PFSK-1 (cell line): ENCODE data around the gene TBKBP1.

Experiments
- FOXP2 ChIP-seq: optimal IDR thresholded peaks from 2 replicates; pipeline ENCODE3; 2011; ENCODE audit warnings: borderline replicate concordance, control low read depth, inconsistent platforms; ENCODE audit not compliant: insufficient read depth; ENCODE audit errors: extremely low read length, extremely low read depth
- POLR2AphosphoS5 ChIP-seq: IDR thresholded peaks from 2 replicates; pipeline ENCODE4 v1.6.1; 2012; ENCODE audit warnings: low read depth, mild to moderate bottlenecking, control low read depth, low read length, moderate library complexity
- SIN3A ChIP-seq: IDR thresholded peaks from 2 replicates; pipeline ENCODE4 v1.6.1; 2012; ENCODE audit warnings: mild to moderate bottlenecking, low read length, moderate library complexity, borderline replicate concordance; ENCODE audit not compliant: insufficient read depth
- TAF1 ChIP-seq: IDR thresholded peaks from 2 replicates; pipeline ENCODE4 v1.6.1; 2012; ENCODE audit warnings: low read length, control low read depth, borderline replicate concordance; ENCODE audit not compliant: insufficient read depth
- TF ChIP-seq, protein P1 (sequence below), 2 experiments: IDR thresholded peaks; 2 replicates each; pipeline versions ENCODE4 v1.6.1 to v1.8.0; 2011 to 2012; ENCODE audit warnings: low read depth in 2 of 2, low read length in 2 of 2, control low read depth in 1 of 2, inconsistent platforms in 1 of 2, mild to moderate bottlenecking in 1 of 2, moderate library complexity in 1 of 2; ENCODE audit not compliant: insufficient read depth in 1 of 2

TBKBP1 gene

GRCh38 chr17:47720196-47720595, 26.2 kb downstream of the TBKBP1 start:
- TF ChIP-seq FOXP2 (no peak), POLR2AphosphoS5 (no peak), TAF1 (no peak), SIN3A (no peak)
- TF ChIP-seq, protein P1, sequence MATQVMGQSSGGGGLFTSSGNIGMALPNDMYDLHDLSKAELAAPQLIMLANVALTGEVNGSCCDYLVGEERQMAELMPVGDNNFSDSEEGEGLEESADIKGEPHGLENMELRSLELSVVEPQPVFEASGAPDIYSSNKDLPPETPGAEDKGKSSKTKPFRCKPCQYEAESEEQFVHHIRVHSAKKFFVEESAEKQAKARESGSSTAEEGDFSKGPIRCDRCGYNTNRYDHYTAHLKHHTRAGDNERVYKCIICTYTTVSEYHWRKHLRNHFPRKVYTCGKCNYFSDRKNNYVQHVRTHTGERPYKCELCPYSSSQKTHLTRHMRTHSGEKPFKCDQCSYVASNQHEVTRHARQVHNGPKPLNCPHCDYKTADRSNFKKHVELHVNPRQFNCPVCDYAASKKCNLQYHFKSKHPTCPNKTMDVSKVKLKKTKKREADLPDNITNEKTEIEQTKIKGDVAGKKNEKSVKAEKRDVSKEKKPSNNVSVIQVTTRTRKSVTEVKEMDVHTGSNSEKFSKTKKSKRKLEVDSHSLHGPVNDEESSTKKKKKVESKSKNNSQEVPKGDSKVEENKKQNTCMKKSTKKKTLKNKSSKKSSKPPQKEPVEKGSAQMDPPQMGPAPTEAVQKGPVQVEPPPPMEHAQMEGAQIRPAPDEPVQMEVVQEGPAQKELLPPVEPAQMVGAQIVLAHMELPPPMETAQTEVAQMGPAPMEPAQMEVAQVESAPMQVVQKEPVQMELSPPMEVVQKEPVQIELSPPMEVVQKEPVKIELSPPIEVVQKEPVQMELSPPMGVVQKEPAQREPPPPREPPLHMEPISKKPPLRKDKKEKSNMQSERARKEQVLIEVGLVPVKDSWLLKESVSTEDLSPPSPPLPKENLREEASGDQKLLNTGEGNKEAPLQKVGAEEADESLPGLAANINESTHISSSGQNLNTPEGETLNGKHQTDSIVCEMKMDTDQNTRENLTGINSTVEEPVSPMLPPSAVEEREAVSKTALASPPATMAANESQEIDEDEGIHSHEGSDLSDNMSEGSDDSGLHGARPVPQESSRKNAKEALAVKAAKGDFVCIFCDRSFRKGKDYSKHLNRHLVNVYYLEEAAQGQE (IDR thresholded peaks at IDR 0.05; ENCODE audit: insufficient read depth in 1 of 2, low read depth in 2 of 2, low read length in 2 of 2), result no peak

DNA sequence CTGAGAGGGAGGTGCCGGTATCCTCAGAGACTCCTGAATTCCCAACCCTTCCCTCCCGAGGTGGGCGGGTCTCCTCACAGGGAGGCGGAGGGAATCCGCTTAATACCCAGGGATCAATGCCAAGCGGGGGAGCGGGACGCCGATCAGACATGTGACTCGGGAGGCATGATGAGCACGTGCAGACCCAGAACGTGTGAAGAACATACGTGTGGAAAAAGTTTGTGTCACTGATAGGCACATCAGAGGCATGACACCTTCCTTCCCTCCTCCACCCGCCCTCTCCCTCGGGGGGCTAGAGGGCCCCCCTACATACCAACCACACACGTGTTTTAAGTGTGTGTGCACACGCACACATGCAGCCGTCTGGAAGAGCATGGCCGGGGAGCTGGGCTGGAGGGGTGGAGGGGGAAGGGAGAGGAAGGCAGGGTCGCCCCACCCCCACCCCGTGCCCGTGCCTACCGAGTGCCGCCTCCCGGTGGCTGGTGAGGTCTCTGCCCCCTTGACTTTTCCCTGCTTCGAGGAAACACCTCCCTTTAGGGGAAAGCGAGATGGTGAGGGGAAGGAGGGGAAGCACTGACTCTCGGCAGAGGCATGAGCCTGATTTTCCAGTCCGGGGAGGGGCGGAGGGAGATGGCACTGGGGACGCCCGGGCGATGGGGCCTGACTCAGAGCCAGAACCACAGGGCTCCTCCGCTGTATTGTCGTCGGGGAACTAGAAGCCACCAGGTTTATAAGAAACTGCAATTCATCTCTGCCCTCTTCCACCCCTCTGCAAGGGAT, 27.0 kb downstream of the TBKBP1 start:
- no peak for TF ChIP-seq FOXP2
- no peak for TF ChIP-seq POLR2AphosphoS5
- no peak for TF ChIP-seq TAF1
- TF ChIP-seq, protein P1 (IDR thresholded peaks at IDR 0.05; ENCODE audit: insufficient read depth in 1 of 2, low read depth in 2 of 2, low read length in 2 of 2), result no peak
- TF ChIP-seq SIN3A, result no peak

DNA sequence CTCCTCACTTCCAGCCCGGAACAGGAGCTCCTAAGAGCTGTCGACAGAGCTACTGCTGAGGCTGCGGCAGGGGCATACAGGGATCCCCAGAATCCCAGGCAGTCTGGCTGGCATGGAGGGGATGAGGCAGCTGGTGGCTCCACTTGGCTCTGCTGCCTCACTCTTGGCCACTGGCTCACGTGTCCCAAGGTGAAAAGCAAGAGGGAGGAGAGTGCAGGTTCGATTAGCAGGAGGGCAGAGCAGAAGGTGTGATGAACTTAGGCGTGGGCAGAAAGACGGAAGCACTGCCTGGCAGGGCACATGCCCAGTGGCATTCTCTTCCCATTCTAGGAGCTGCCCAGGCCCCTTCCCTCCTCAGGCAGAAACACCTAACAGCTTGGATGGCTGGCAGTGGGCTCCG, 27.8 kb downstream of the TBKBP1 start:
- no peak for TF ChIP-seq SIN3A
- TF ChIP-seq, protein P1 (IDR thresholded peaks at IDR 0.05; ENCODE audit: insufficient read depth in 1 of 2, low read depth in 2 of 2, low read length in 2 of 2), result no peak
- TF ChIP-seq TAF1, result no peak
- no peak for TF ChIP-seq FOXP2
- TF ChIP-seq POLR2AphosphoS5, result no peak

GRCh38 chr17:47724705-47725104, 30.7 kb downstream of the TBKBP1 start:
- TF ChIP-seq TAF1 (no peak), SIN3A (no peak), FOXP2 (no peak), POLR2AphosphoS5 (no peak)
- TF ChIP-seq, protein P1 (IDR thresholded peaks at IDR 0.05; ENCODE audit: insufficient read depth in 1 of 2, low read depth in 2 of 2, low read length in 2 of 2), result no peak
